Measurements from ENCODE around the gene ID1. TPM values are rescaled to one million over a fixed set of nuclear protein-coding genes. Genes with fewer than 3 reads are reported as not detected.

ID1 gene
- total RNA-seq, 3 donors from 2014 or later = 172 to 414 (median 201) TPM

GRCh38 chr20:31654534-31654933 is 49.4 kb downstream of the ID1 start:
- ATAC-seq = no peak
- no peak overlapping the region for H3K4me3 ChIP-seq
- TF ChIP-seq CTCF (IDR thresholded peaks at IDR 0.05) = no peak
- H3K36me3 ChIP-seq (ENCODE audit: low read depth) = no peaks in the 10 kb centered on the region
- intact Hi-C loops (cut with DNase I, micrococcal nuclease) = no loop called here
- DNase-seq = no peak
- H3K9me3 ChIP-seq = no peaks in the 10 kb centered on the region
- no peaks in the 10 kb centered on the region for H3K4me1 ChIP-seq (ENCODE audit: low read depth)

Small RNA genes lying within 50 kb of the gene (microRNA-seq; reads per million reads assigned to microRNA genes)
- gene MIR3193 = not detected

Other genes starting within 250 kb of the ID1 start
- gene DEFB118, start 236.7 kb upstream of the ID1 start, total RNA-seq = not detected
- gene DEFB119, start 214.7 kb upstream of the ID1 start, total RNA-seq = not detected
- not detected for gene DEFB121, start 199.1 kb upstream of the ID1 start, total RNA-seq
- gene DEFB123, start 164.7 kb upstream of the ID1 start, total RNA-seq = not detected
- gene DEFB124, start 130.2 kb upstream of the ID1 start, total RNA-seq = not detected
- 1 to 10 TPM in 2 of 3 donors, under 1 TPM in 1; 0.46 to 3.5 (median 1.2) TPM for gene REM1, start 130.0 kb upstream of the ID1 start, total RNA-seq
- gene HM13, start 90.8 kb upstream of the ID1 start, total RNA-seq = 100 to 1,000 TPM in 2 of 3 donors, 10 to 100 TPM in 1; 95.6 to 137 (median 109) TPM
- gene COX4I2, start 32.6 kb downstream of the ID1 start, total RNA-seq = under 1 TPM; 0.63 to 0.90 (median 0.76) TPM
- 10 to 100 TPM; 76.2 to 90.3 (median 78.1) TPM for gene BCL2L1, start 117.6 kb downstream of the ID1 start, total RNA-seq
- gene TPX2, start 134.0 kb downstream of the ID1 start, total RNA-seq = 10 to 100 TPM in 1 of 3 donors, 1 to 10 TPM in 2; 3.0 to 26.6 (median 8.8) TPM
- under 1 TPM in 2 of 3 donors, not detected in 1; 0.09 to 0.31 TPM for gene MYLK2, start 214.1 kb downstream of the ID1 start, total RNA-seq
- gene FOXS1, start 240.3 kb downstream of the ID1 start, total RNA-seq = under 1 TPM in 1 of 3 donors, not detected in 2; 0.60 TPM

Measured in mucosa of descending colon (tissue), 3 donors.